Measurements from ENCODE around the gene UBQLN4.
"Not testable (repeated sequence)": the region's sequence is repeated elsewhere in the genome, so short reads cannot be mapped to it uniquely, and the experiment has no call there.

Gene UBQLN4

DNA sequence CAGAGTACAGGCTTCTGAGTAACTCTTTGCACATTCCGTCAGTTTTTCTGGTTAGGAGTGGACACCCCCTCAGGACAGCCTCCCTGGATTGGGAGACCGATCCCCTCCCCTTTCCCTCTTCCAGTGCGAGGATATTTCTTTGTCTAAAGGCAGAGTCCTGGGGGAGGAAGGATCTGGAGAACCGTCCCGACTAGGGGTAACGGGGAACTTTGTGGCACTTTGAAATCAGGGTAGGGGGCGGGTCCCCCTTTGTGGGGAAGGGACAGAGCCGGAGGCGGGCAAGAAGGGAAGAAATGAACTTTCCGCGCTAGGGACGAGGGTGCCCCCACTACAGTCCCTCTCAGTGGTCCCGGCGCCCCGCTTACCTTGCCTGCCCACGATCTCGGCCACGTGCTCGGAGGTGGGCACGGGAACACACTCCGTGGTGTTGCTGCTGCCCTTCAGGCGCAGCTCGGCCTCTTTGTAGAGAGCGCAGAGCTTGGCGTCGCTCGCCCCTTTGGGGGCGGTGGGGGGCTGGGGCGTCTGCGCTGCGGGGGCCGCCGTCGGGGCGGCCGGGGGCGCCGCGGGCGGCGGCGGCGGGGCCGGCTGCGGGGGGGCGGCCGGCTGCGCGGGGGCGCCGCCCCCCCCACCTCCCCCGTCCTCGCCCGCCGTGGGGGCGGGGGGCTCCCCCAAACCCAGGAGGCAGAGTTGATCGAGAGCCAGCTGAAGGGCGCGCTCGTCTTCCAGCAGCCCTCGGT is 27.8 kb upstream of the UBQLN4 start:
- peak; percentile 75 for DNase-seq

DNA sequence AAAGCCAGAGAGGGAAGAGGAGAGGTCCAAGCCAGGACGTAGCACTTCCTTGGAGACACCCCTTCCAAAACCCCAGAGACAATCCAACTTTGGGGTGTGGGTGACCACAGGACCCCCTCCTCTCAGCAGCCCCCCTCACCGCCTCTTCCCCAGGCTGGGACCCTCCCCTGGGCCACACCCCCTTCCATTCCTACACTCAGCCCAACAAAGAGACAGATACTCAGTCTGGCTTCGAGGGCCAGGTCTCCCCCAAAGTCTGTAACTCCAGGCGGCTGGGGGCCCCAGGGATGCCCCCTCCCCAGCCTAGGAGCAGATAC is 27.2 kb upstream of the UBQLN4 start:
- DNase-seq: no peak

GRCh38 chr1:156080241-156080862 is 26.8 kb upstream of the UBQLN4 start:
- DNase-seq: no peak

GRCh38 chr1:156079762-156080161 is 26.2 kb upstream of the UBQLN4 start:
- no peak for DNase-seq

DNA sequence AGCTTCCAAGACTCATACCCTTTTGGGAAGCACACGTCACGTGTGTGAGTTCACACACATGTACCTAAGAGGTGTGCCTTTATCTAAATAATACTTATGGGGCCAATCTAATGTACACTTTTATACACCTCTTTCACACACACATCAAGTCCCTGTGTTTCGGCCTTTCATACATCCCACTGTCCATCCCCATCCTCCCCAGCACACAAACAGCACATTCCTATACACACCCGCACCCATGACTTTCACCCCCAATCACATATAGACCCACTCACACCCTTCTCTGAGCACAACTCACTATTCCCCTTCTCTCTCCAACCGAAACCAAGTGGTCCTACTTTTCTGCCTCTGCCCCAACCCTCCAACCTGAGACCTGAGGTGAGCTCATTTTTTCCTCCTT is 25.1 kb upstream of the UBQLN4 start:
- no peak for DNase-seq

GRCh38 chr1:156077430-156077760 is 23.8 kb upstream of the UBQLN4 start:
- DNase-seq: no peak

GRCh38 chr1:156076609-156077429 is 23.2 kb upstream of the UBQLN4 start:
- peak; percentile 83 for DNase-seq

GRCh38 chr1:156075775-156076204 is 22.2 kb upstream of the UBQLN4 start:
- DNase-seq: no peak

DNA sequence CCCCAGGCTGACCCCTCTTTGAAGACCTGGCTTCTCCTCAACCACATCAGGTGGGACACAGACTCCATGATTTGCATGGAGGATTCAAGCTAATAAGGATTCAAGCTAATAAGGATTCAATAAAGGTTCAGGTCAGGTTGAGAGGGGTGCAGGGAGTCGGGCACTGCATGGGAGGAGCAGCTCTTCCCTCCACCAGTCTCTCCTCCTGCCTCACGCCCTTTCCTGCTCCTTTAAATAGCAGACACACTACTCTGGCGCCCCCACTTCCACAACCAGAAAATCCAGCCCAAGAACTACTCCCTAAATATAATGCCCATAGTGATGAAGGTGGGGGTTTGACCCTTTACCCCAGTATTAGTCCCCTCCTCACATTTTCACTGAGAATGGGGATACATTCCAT is 21.6 kb upstream of the UBQLN4 start:
- DNase-seq: no peak

DNA sequence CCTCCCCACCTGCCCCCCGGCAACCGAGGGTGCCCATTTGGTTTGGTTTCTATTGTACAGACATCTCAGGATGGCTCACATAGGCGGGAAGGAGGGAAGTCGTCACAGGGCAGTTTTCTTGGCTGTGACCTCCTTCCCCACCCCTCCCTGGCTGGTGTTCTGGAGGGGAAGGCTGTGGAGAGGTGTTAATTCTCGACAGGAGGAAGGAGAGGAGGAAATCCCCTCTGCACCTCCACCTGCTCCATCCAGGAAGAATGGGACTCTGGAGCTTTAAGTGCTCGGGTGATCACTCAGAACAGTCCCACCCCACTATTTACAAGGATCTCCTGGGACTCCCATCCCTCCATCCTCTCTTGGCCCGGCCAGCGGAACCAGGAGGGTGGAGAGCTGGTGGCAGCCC is 21.1 kb upstream of the UBQLN4 start:
- DNase-seq: no peak

DNA sequence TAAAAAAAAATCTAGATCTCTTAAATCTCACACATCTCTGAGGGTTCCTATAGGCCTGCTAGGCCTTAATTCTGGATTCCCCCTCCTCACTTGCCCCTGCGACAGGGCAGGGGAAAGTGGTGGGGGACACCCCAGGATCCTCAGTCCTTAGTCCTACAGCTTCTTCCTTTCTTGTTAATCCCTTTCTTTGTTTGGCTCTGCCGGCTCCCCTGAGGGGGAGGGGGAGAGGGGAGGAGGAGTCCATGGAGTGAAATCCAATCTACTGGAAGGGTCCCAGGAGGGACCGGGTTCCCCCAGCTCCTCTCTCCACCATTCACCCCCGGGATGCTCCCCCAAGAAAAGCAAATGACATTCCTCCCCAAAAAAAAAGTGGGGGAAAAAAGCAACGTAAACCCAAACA is 20.1 kb upstream of the UBQLN4 start:
- no peak for DNase-seq

DNA sequence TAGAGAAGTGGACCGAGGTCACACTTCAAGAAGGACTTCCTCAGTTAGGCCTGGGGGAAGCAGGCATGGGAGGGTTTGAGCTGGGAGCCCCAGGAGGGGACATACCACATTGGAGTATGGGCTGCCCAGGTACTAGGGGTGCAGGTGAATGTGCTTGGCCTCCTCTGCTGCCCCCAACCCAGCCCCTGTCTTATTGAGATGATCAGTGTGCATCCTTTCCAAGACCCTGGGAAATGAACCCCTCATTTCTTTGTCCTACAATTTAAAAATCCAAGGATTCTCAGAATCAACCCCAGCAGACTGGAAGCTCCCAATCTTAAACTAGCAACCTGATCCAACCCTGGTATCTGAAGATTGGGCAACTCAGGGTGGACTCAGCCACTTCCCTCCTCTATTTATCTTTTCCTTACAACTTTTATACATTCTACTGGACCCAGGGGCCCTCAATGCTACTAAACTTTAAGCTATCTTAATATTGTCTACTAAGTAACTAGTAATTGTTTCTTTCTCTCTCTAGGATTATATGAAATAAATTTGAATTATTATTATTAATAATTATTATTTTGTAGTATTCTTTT is 19.6 kb upstream of the UBQLN4 start:
- no peak for DNase-seq

GRCh38 chr1:156072251-156072650 is 18.7 kb upstream of the UBQLN4 start:
- DNase-seq: no peak

DNA sequence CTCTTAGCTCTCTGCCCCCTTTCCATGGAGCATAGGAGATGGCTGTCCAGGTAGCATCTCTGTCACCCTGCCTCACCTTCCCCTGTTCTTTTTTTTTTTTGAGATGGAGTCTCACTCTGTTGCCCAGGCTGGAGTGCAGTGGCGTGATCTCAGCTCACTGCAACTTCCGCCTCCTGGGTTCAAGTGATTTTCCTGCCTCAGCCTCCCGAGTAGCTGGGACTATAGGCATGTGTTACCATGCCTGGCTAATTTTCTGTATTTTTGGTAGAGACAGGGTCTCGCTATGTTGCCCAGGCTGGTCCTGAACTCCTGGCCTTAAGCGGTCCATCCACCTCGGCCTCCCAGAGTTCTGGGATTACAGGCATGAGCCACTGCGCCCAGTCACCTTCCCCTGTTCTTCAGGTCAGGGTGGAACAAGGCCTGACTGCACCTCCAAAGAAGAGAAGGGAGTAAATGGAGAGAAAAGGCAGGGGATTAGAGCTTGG is 17.8 kb upstream of the UBQLN4 start:
- not testable (repeated sequence) for DNase-seq

GRCh38 chr1:156070548-156070947 is 16.9 kb upstream of the UBQLN4 start:
- DNase-seq: no peak

GRCh38 chr1:156069490-156070455 is 16.2 kb upstream of the UBQLN4 start:
- DNase-seq: no peak

GRCh38 chr1:156067262-156067661 is 13.7 kb upstream of the UBQLN4 start:
- no peak for DNase-seq

DNA sequence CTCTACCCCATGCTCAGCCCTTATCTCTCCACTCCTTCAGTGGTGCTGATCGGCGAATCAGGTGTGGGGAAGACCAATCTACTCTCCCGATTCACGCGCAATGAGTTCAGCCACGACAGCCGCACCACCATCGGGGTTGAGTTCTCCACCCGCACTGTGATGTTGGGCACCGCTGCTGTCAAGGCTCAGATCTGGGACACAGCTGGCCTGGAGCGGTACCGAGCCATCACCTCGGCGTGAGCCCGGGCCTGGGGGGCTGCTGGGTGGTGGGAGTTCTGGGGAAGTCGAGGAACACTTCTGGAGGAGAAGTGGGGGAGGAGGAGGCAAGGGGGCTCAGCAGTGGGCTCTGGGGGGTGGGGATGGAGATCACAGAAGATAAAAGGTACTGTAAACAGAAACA is 12.3 kb upstream of the UBQLN4 start:
- no peak for DNase-seq

DNA sequence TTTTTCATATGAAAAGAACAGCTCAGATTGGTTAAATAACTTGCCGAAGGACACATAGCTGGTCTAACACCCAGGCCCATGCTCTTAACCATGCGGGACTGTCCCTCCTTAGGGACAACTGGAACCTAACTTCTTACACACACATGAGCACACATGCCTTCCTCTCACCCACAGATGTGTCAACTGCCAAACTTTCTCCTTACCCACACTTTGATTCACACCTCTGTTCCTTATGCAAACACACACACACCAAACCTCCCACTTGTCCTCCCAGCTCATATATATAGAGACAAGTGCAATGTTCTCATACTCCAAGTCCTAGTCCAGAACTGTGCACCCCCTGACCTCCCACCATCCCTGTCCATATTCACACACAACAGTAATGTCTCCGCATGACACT is 11.6 kb upstream of the UBQLN4 start:
- DNase-seq: no peak

GRCh38 chr1:156064615-156065014 is 11.0 kb upstream of the UBQLN4 start:
- DNase-seq: no peak

- DNase-seq: no peak
Observed at GRCh38 chr1:156063997-156064285, 10.3 kb upstream of the UBQLN4 start.

DNA sequence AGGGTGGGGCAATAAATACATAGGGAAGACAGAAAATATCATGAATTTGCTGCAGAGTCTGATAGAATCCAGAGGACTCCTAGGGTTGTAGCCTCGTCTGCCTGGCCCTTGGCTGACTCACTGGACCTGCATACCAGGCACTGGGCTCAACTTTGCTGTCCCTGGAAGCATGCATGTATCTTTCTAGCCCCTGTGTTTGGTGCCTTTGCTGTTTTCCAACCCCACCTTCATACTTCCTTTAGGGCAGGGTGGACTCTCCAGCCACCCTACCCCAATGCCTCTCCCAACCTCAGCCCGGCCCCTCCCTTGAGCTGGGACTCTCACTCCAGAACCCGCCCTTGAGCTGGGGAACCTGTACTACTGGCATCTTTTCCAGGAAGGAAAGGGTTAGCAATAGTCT is 8.6 kb upstream of the UBQLN4 start:
- no peak for DNase-seq

Data from right kidney (tissue), 1 donor.